ACC112 (cell line): ENCODE data around the gene PEX11B.

Experiments
- H2AFZ ChIP-seq: fragments of 200-600 bp; sonication (generic); one replicate; pipeline ENCODE4 v1.6.0; 2017; ENCODE audit warnings: antibody characterized with exemption, low read length; ENCODE audit not compliant: unreplicated experiment
- H3K27ac ChIP-seq: fragments of 200-600 bp; sonication (generic); 2 replicates; pipeline ENCODE4 v1.5.1; 2014; ENCODE audit warnings: low read depth, mild to moderate bottlenecking, antibody characterized with exemption, low read length, moderate library complexity
- H3K27me3 ChIP-seq: fragments of 200-600 bp; sonication (generic); 2 replicates; pipeline ENCODE4 v1.6.1; 2014; ENCODE audit warnings: mild to moderate bottlenecking, antibody characterized with exemption, low read length, moderate library complexity, mixed read lengths; ENCODE audit not compliant: insufficient read depth
- H3K36me3 ChIP-seq: fragments of 200-600 bp; sonication (generic); 2 replicates; pipeline ENCODE4 v1.6.1; 2016; ENCODE audit warnings: mild to moderate bottlenecking, antibody characterized with exemption, low read length, moderate library complexity, mixed read lengths; ENCODE audit not compliant: insufficient read depth
- H3K4me1 ChIP-seq: fragments of 200-600 bp; sonication (generic); one replicate; pipeline ENCODE4 v1.6.1; 2016; ENCODE audit warnings: low read length, mixed read lengths; ENCODE audit not compliant: insufficient read depth, unreplicated experiment, control insufficient read depth
- H3K4me3 ChIP-seq: fragments of 200-600 bp; sonication (generic); 2 replicates; pipeline ENCODE4 v1.5.1; 2014; ENCODE audit warnings: mild to moderate bottlenecking, low read depth, low read length
- H3K79me2 ChIP-seq: fragments of 200-600 bp; sonication (generic); one replicate; pipeline ENCODE4 v1.6.0; 2016; ENCODE audit warnings: low read length; ENCODE audit not compliant: control insufficient read depth, unreplicated experiment, insufficient read depth

Gene PEX11B

GRCh38 chr1:145906954-145907753 lies 11.4 kb downstream of the PEX11B start:
- no peak overlapping the region for H2AFZ ChIP-seq
- H3K36me3 ChIP-seq, result peaks cover 6% of the 10 kb centered on the region
- no peak overlapping the region for H3K27ac ChIP-seq
- H3K4me1 ChIP-seq, result peaks cover 17% of the 10 kb centered on the region
- H3K27me3 ChIP-seq, result no peaks in the 10 kb centered on the region
- no peak overlapping the region for H3K4me3 ChIP-seq
- peaks cover 4% of the 10 kb centered on the region for H3K79me2 ChIP-seq

- H3K36me3 ChIP-seq, result peaks cover 3% of the 10 kb centered on the region; the same call in 1 of the 2 replicates
- no peaks in the 10 kb centered on the region for H3K79me2 ChIP-seq
- no peaks in the 10 kb centered on the region for H3K4me1 ChIP-seq
- no peak overlapping the region for H3K4me3 ChIP-seq
- no peaks in the 10 kb centered on the region for H3K27me3 ChIP-seq
- no peak overlapping the region for H3K27ac ChIP-seq
- H2AFZ ChIP-seq, result no peak overlapping the region
Observed at GRCh38 chr1:145901312-145902021, 17.1 kb downstream of the PEX11B start.

GRCh38 chr1:145898756-145899155 lies 19.8 kb downstream of the PEX11B start:
- H3K4me1 ChIP-seq, result no peaks in the 10 kb centered on the region
- no peaks in the 10 kb centered on the region for H3K79me2 ChIP-seq
- H3K27me3 ChIP-seq, result no peaks in the 10 kb centered on the region
- H3K36me3 ChIP-seq, result peaks cover 3% of the 10 kb centered on the region; the same call in 1 of the 2 replicates
- H2AFZ ChIP-seq, result no peak overlapping the region
- H3K4me3 ChIP-seq, result no peak overlapping the region
- no peak overlapping the region for H3K27ac ChIP-seq

GRCh38 chr1:145897969-145898368 lies 20.5 kb downstream of the PEX11B start:
- Histone ChIP-seq H3K79me2 (no peaks in the 10 kb centered on the region), H2AFZ (no peak overlapping the region), H3K27me3 (no peaks in the 10 kb centered on the region), H3K36me3 (no peaks in the 10 kb centered on the region), H3K27ac (no peak overlapping the region), H3K4me3 (no peak overlapping the region), H3K4me1 (peaks cover 5% of the 10 kb centered on the region)

GRCh38 chr1:145895471-145895870 lies 23.0 kb downstream of the PEX11B start:
- Histone ChIP-seq H3K27me3 (no peaks in the 10 kb centered on the region), H3K79me2 (no peaks in the 10 kb centered on the region), H3K27ac (no peak overlapping the region), H3K36me3 (no peaks in the 10 kb centered on the region), H3K4me3 (no peak overlapping the region), H3K4me1 (peaks cover 27% of the 10 kb centered on the region), H2AFZ (no peak overlapping the region)

GRCh38 chr1:145893306-145894055 lies 25.0 kb downstream of the PEX11B start:
- Histone ChIP-seq H3K4me3 (no peak overlapping the region), H2AFZ (no peak overlapping the region), H3K27ac (peak overlapping the region; percentile 95)

GRCh38 chr1:145892486-145893087 lies 25.9 kb downstream of the PEX11B start:
- H3K4me3 ChIP-seq, result peak overlapping the region; percentile 25
- peak overlapping the region; percentile 95 for H3K27ac ChIP-seq
- H3K4me1 ChIP-seq, result peaks cover 29% of the 10 kb centered on the region
- no peaks in the 10 kb centered on the region for H3K36me3 ChIP-seq
- no peaks in the 10 kb centered on the region for H3K79me2 ChIP-seq
- H3K27me3 ChIP-seq, result no peaks in the 10 kb centered on the region
- H2AFZ ChIP-seq, result no peak overlapping the region

More at GRCh38 chr1:145893306-145894055, 25.0 kb downstream of the PEX11B start:
- H3K79me2 ChIP-seq, result no peaks in the 10 kb centered on the region
- H3K4me1 ChIP-seq, result peaks cover 29% of the 10 kb centered on the region
- no peaks in the 10 kb centered on the region for H3K36me3 ChIP-seq
- no peaks in the 10 kb centered on the region for H3K27me3 ChIP-seq

- peak overlapping the region; percentile 51 for H2AFZ ChIP-seq
- H3K36me3 ChIP-seq, result no peaks in the 10 kb centered on the region
- no peaks in the 10 kb centered on the region for H3K27me3 ChIP-seq
- H3K4me1 ChIP-seq, result peaks cover 29% of the 10 kb centered on the region
- H3K27ac ChIP-seq, result peak overlapping the region; percentile 95
- peak overlapping the region; percentile 48 for H3K4me3 ChIP-seq
- no peaks in the 10 kb centered on the region for H3K79me2 ChIP-seq
Observed at GRCh38 chr1:145891587-145892485, 26.7 kb downstream of the PEX11B start.

- peak overlapping the region; percentile 48 for H3K4me3 ChIP-seq
- peak overlapping the region; percentile 51 for H2AFZ ChIP-seq
- H3K4me1 ChIP-seq, result peaks cover 29% of the 10 kb centered on the region
- no peaks in the 10 kb centered on the region for H3K36me3 ChIP-seq
- H3K27me3 ChIP-seq, result no peaks in the 10 kb centered on the region
- H3K27ac ChIP-seq, result peak overlapping the region; percentile 95
- no peaks in the 10 kb centered on the region for H3K79me2 ChIP-seq
Observed at GRCh38 chr1:145891143-145891542, 27.4 kb downstream of the PEX11B start.
